Activated CD4-positive, alpha-beta T cell treated with anti-CD3 and anti-CD28 coated beads, Interleukin-2, amount 50 U/mL, for 1 hour (primary cell): ENCODE data around the gene AXL.
"Not testable (repeated sequence)": the region's sequence is repeated elsewhere in the genome, so short reads cannot be mapped to it uniquely, and the experiment has no call there.

Experiments used
- DNase-seq: peaks from one replicate; pipeline ENCODE4 v3.0.0-alpha.2; 2020

The AXL gene

GRCh38 chr19:41218615-41219507 lies at the start of gene AXL:
TSS of gene AXL (plus strand) at chr19:41219223. CDS start at chr19:41219393, 170 bp downstream.
- no peak for DNase-seq

DNA sequence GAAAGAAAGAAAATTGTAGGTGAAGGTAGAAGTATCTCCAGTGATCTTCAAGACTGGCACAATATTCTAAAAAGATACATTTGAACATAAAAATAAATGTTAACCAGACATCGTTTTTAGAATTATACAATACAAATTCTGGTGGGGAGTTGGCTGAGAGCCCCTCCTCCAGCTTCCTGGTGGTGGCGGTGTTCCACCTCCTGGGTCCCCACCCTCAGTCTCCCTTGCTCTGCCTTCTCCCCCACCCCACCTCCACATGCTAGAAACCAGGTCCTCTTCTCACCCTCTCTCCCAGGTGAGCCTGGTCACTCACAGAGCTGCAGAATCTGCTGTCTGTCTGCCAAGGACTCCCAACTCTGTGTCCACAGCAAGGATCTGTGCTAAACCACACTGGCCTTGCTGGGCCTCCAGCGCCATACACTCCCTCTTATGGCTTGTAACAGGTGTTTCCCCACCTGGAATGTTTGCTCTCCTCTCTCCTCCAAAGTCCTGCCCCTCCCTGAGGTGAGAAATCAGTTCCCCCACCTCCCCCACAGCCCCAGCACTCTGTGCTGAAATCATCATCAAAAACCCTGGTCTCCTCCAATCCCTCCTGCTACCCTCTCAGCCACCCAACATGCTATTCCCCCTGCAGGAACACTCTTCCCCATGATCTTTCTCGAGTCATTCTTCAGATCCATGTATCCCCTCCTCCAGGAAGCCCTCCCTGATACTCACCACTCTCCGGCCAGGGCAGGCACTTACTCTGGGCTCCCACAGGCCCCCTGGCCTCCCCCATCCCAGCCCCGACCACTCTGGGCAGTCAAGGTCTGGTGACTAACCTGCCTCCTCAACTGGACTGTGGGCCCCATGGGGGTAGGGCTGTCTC lies 46.5 kb upstream of the AXL start:
- no peak for DNase-seq

- DNase-seq, result no peak
Observed at GRCh38 chr19:41174297-41174928, 44.6 kb upstream of the AXL start.

DNA sequence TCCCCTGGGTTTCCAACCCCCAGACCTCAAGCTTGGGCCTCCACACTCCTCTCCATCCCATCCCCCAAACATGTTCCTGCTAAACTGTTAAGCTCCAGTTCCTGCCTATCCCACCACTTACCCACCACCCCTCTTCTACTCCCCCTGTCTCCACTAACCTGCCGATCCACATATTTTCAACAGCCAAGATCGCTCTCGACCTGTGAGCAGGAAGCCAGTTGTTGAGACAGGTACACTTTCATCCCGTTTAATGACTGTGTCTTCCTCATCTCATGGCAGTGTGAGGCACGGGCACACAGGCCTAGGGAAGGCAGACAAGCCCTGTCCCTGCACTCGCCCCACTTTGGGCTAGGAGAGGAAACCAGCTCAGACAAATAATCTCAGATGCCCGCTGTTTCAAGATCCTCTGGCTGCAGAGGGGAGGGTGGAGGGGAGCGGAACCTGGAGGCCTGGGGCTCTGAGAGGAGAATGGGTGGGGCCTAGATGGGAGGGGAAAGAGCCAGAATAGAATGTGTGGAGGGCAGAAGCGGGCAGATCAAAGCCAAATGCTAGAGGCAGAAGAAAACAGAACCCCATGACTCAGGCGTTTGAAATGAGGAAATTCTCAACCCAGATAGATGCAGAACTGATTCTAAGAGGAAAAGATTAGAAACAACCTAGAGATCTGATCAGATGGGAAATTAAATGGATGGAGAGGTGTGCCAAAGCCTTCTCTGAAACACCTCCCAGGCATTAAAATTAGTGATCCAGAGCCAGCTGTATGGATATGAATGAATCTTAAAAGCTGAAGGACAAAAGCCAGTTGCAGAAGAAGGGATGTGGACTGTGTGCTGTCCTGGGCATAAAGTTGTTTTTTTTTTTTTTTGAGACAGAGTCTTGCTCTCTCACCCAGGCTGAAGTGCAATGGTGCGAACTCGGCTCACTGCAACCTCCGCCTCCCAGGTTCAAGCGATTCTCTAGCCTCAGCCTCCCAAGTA lies 42.9 kb upstream of the AXL start:
- DNase-seq, result peak; percentile 30

GRCh38 chr19:41180173-41180572 lies 38.9 kb upstream of the AXL start:
- not testable (repeated sequence) for DNase-seq

- no peak for DNase-seq
Observed at GRCh38 chr19:41186971-41187883, 31.8 kb upstream of the AXL start.

DNA sequence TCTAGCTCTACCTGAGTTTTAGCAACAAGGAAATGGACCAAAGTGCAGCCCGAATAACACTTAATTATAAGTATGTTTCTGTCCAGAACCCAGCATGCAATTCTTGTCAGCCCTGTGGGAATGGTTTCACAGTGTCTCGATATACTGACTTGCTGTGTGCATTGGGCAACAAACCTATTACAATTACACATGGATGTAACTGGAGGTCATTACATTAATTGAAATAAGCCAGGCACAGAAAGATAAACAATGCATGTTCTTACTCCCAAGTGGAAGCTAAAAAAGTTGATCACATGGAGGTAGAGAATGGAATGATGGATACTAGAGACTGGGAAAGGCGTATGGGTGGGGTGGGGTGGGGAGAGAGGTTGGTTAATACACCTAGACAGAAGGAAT lies 31.1 kb upstream of the AXL start:
- DNase-seq, result no peak

DNA sequence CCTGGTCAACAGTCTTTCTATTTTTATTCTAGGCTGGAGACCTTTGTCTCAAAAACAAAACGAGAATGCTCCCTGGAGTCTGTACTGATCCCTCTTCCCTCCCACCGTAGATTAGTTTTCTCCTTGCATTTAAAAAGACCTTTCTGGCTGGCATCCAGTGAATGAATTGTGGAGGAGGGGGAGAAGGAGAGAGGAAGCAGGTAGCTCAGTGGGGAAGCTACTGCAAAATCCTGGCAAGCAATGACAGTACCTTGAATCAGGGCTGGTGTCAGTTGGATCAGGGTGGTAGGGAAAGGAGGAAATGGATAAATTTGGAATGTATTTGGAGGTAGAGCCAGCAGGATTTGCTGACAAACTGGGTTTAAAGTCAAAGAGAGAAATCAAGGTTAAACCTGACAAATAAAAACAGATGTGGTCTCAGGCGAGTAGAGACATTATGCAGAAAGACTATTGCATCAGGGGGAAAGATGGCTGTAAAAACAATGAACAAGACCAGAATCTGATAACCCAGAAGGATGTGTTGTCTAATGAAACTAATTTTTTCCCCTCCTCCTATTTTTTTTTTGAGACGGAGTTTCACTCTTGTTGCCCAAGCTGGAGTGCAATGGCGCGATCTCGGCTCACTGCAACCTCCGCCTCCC lies 29.5 kb upstream of the AXL start:
- DNase-seq, result no peak

GRCh38 chr19:41192574-41193429 lies 26.2 kb upstream of the AXL start, which contains the start of gene CYP2S1:
TSS of gene CYP2S1 (plus strand) at chr19:41193219. CDS start at chr19:41193265, 46 bp downstream.
- no peak for DNase-seq

DNA sequence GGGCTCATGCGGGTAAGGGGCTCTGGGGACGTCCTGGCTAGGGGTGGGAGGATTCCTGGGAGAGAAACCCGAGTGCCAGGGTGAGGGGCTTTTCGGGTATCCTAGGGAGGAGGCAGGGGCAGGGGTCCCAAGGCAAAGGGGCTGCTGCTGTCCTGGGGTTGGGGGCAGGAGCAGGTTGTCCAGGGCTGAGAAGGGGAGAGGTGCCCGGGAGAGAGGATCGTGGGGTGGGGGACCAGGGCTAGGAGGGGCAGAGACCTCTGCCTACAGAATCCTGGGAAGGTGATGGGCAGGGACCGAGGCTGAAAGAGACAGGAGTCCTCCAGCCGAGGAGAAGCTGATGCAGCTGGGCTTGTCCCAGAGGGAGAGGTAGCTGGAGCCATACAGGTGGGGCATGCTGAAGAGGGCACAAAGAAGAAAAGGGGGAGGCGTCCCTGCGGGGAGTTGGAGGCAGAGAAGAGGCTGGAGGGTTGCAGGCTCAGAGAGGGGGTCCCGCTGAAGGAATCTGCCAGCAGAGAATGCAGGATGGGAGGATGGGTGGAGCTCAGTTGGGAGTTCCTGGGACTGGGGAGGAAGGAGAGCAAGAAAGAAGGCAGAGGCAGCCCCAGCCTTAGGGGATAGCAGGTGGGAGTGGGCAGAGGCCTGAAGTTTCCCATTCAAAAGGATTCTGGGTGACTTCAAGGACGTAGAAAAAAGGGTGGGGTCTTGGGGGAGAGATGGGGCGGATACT lies 25.4 kb upstream of the AXL start:
- DNase-seq, result no peak

- DNase-seq, result no peak
Observed at GRCh38 chr19:41194157-41194552, 24.9 kb upstream of the AXL start.

DNA sequence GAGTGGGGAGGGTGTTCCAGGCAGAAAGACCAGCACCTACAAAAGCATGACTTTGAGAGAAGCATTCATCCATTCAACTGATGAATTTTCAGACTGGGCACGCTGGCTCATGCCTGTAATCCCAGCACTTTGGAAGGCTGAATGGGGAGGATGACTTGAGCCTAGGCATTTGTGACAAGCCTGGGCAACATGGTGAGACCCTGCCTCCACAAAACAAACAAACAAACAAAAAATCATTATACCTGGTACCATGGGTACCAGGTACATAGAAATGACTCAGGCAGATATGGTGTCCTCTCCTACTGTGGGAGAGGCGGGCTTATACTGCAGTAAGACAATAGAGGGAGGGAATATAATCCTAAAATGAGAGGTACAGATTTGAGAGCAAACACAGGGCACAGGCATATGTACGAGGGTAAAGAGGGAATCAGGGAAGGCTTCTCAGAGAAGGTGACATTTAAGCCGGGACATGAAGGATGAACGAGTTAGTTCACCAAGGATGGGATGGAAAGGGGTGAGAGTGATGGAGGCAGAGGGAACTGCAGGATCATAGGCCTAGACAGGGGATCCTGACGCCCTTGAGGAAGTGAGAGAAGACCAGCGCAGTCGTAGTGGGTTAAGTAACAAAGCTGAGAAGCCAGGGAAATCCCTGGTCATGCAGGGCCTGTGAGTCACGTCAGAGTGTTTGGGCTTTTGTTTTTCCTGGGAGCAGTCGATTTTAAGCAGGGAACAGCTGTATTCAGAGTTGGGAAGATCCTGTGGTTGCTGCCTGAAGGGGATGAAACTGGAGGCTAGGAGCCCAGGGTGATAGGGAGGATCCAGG lies 23.1 kb upstream of the AXL start:
- no peak for DNase-seq

DNA sequence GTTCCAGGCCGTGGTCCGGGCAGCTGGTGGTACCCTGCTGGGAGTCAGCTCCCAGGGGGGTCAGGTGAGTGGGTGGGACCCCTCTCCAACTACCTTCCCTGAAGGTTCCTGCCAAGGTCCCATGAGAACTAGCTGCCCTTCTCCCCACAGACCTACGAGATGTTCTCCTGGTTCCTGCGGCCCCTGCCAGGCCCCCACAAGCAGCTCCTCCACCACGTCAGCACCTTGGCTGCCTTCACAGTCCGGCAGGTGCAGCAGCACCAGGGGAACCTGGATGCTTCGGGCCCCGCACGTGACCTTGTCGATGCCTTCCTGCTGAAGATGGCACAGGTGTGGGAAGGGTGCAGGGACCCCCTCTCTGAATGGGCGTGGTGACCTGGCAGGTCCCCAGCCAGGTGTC lies 20.5 kb upstream of the AXL start:
- DNase-seq, result no peak

GRCh38 chr19:41203371-41203770 lies 15.7 kb upstream of the AXL start:
- no peak for DNase-seq

DNA sequence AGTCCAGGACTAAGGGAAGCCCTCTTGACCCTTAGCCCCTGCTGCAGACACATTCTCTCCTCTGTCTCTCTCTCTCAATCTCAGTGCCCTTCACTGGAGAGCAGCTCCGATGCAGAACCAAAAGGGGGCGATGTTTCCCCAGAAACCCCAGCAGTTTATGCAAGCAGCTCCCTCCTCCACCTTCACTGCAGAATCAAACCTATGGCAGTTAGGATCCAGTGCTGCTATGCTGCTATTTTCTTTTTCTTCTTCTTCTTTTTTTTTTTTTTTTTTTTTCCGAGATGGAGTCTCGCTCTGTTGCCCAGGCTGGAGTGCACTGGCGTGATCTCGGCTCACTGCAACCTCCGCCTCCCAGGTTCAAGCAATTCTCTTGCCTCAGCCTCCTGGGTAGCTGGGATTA lies 14.7 kb upstream of the AXL start:
- DNase-seq, result peak; percentile 84

DNA sequence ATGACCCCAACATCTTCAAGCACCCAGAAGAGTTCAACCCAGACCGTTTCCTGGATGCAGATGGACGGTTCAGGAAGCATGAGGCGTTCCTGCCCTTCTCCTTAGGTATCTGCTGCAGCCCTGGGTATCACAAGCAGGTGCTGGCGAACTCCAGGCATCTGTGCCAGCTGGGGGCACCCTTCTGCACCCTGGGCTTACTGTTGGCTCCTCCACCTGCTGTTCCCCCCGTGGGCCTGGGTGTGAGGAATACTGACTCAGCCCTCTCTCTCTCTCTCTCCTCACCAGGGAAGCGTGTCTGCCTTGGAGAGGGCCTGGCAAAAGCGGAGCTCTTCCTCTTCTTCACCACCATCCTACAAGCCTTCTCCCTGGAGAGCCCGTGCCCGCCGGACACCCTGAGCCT lies 13.0 kb upstream of the AXL start:
- DNase-seq, result no peak

- no peak for DNase-seq
Observed at GRCh38 chr19:41206456-41206855, 12.6 kb upstream of the AXL start.
